NCI-H1436 treated with DMSO at 0.1 percent for 48 hours (cell line): Measurements from ENCODE around the gene STRA8.

Source experiments
- DNase-seq: peaks from one replicate; lab custom pipeline; 2025; lab: John Stamatoyannopoulos, UW

The STRA8 gene

DNA sequence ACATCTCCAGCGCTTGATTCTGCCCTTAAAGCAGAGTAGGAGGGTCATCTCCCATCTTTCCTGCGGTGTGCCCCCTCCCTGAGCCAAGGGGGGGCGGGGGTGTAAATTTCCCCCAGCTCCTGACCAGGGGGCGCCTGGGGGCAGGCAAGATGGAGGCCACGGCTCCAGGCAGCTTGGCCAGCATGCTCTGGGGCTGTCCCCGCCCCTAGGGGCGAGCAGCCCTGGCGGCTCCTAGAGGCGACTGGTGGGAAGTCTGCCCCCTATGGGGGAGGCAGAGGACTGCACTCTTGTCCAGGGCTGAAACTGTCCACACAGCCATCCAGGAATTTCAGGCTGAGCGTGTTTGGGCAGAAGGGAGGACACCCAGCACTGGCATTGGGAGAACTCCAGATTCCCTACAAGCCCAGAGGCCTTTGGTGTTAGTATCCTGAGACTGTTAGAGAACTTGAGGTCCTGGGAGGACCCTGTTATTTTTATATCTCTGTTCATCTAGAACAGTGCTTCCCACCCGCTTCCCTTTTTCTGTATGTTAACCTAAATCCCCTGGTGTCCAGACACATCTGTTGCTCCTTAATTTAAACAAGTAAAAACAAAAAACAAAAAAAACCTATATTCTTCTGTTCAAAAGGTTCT, 4.6 kb downstream of the STRA8 start:
- DNase-seq = no peak

DNA sequence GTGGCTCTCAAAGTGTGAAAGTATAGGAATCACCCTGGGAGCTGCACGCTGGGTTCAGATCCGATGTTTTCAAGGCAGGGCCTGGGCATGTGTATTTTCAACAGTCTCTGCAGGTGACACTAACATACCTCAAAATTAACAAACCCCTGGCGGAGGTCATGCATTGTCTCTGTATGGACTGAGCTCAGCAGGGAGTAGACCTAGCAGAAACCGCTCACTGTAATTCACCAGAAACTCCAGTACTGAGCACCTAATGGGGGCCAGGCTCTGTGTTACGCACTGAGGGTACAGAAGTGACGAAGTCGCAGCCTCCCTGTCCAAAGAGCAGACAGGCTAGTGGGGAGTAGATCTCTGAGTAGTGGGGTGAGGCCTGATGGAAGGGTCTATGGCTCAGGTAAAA, 5.6 kb downstream of the STRA8 start:
- DNase-seq = no peak

DNA sequence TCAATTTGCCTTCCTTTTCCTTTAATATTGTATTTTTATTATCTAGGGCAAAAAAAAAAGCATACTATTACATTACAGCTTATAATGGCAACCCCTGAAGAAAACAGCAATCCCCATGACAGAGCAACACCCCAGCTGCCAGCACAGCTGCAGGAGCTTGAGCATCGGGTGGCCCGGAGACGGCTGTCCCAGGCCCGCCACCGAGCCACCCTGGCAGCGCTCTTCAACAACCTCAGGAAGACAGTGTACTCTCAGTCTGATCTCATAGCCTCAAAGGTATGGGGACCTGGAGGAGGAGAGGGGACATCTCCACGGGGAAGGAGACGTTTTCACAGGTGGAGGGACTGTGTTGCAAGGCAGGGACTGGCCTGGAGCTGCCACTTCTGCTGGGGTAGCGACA, 6.8 kb downstream of the STRA8 start:
- DNase-seq = no peak

DNA sequence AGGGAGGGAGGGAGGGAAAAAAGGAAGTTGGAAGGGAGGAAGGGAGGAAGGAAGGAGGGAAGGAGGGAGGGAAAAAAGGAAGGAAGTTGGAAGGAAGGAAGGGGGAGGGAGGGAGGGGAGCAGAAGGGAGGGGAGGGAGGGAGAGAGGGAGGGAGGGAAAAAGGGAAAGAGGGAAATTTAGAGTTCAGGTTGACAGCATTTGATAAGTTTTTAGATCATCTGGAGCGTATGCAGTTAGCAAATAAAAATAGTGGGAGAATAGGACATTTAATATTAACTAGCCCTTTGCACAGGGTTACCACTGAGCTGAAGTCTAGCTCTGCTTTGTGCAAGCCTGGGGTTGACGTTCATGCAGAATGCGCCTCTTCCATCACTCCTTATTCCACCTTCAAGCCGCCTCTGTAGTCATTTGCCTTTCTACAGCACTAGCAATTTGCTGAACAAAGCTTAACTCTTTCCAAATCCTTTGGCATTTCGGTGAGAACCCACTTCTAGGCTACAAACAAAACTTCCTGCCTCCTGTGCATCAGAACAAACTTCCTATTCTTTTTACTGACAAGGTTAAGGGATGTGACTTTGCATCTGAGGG, 8.6 kb downstream of the STRA8 start:
- DNase-seq = no peak

DNA sequence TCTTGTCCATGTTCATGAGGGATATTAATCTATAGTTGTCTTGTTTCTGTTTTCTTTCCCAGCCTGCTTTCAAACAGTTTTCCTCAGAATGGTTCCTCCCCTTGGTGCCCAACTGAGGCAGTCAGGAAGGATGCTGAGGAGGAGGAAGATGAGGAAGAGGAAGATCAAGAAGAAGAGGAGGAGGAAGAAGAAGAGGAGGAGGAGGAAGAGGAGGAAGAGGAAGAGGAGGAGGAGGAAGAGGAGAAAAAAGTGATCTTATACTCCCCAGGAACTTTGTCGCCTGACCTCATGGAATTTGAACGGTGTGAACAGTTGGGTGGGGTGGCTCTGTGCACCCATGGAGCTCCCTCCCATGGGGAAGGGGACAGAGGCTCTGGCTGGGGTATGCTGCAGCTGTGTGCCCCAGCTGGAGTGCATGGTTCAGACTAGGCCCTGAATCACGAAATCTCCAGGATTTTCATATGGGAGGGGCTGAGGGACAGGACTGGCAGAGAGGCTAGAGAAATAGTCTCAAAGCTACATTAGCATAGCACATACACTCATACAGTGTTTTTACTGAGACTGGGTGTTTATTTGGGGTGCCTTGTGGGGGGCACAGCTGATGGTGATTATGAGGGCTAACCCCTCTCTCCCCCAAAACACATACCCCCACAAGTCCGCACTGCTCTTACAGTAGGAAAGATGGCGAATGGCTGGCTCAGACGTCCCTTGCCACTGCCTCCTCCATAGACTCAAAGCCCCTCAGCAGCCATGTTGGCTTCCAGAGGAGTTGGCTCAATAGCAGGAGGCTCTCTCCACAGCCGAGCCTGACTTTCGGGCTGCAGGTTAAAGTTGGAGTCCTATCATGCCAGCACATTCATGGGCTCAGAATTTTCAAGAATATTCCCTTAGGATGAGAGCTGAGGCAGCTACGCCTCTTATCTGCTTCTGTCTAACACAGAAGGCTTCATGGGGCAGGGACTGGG, 11.9 kb downstream of the STRA8 start:
- DNase-seq = no peak

DNA sequence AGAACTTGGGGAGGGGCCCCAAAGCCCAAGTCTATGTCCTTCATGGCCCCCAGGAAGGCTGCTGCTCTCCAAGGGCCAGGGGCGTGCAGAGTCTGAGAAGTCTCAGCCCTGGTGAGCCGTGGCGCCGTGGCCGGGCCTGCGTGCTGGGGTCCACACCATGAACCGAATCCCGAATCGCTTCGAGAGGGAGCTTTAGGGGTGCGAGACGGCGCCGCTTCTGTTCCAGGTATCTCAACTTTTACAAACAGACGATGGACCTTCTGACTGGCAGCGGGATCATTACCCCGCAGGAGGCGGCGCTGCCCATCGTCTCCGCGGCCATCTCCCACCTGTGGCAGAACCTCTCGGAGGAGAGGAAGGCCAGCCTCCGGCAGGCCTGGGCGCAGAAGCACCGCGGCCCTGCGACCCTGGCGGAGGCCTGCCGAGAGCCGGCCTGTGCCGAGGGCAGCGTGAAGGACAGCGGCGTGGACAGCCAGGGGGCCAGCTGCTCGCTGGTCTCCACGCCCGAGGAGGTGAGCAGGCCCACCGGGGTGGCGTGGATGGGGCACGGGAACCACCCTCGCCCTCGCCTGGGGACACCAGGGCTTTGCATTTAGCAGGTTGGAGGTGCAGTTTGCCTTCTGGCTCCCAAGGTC, 12.7 kb downstream of the STRA8 start:
- DNase-seq = no peak

DNA sequence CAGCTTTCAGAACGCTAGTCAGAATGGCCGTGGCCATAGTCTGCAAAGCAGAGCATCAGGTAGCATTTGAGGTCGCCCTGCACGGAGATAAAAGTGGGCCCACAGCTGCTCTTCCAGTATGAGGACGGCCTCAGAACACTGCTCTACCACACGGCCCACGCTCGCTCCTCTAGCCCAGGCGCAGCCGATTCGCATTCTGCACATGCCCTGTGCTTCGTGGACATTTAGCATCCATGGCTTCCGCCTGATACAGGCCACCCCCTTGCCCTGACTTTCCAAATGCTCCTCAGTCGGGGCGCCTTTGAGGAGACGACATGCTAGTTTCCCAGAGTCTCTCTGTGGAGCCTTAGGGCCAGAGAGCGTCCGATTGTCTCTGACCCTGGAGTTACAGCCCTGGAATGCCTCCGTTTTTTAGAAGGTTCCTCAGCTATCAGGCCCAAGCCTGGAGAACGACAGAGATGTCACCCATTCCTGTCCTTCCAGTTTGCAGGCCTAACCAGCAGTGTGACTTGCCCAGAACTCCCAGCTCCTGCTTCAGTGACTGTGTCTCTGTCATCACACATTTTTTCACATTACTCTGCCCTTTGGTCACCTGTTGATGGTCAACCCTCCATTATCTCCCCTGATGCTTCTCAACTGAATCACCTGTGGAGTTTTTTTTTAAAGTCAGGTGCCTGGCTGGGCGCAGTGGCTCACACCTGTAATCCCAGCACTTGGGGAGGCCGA, 14.3 kb downstream of the STRA8 start:
- no peak for DNase-seq

DNA sequence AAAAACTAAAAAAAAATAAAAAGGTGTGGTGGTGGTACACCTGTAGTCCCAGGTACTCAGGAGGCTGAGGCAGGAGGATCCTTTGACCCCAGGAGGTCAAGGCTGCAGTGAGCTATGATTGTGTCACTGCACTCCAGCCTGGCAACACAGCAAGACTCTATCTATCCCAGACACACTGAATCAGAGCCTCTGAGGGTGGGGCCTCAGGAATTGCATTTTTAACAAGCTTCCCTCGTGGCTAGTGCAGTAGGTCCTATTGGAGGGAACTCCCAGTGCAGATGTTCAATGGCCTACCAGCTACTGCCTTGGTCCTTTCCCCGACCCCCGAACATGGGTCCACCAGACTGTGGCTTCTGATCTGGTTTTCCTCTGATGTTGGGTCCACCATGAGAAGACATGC, 14.9 kb downstream of the STRA8 start:
- DNase-seq = no peak

DNA sequence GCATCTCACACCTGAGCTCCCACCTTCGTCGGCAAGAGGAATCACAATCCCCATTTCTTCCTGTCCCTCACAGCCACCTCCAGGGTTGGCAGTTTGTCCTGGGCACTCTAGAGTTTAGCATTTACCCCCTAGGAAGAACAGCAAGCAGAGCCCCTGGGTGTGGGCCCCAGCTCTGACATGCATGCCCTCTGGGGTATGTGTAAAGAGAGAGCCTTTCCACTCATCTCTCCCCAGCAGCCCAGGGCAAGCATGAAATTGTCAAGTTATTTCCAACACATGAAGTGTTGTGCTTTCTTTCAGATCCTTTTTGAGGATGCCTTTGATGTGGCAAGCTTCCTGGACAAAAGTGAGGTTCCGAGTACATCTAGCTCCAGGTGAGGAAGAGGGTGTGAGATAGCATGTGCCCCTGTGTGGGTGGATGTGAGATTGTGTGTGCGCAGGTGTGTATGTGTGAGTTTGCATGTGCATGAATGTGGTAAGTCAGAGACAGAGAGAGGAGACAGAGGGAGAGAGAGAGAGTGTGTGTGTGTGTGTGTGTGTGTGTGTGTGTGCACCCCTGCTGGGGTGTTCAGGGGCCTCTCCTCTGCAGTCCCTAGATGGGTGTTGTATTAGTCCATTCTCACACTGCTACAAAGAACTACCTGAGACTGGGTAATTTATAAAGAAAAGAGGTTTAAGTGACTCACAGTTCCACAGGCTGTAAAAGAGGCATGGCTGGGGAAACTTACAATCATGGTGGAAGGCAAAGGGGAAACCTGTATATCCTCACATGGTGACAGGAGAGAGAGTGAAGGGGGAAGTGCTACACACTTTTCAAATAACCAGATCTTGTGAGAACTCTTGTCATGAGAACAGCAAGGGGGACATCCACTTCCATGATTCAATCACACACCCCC, 18.1 kb downstream of the STRA8 start:
- DNase-seq = no peak

DNA sequence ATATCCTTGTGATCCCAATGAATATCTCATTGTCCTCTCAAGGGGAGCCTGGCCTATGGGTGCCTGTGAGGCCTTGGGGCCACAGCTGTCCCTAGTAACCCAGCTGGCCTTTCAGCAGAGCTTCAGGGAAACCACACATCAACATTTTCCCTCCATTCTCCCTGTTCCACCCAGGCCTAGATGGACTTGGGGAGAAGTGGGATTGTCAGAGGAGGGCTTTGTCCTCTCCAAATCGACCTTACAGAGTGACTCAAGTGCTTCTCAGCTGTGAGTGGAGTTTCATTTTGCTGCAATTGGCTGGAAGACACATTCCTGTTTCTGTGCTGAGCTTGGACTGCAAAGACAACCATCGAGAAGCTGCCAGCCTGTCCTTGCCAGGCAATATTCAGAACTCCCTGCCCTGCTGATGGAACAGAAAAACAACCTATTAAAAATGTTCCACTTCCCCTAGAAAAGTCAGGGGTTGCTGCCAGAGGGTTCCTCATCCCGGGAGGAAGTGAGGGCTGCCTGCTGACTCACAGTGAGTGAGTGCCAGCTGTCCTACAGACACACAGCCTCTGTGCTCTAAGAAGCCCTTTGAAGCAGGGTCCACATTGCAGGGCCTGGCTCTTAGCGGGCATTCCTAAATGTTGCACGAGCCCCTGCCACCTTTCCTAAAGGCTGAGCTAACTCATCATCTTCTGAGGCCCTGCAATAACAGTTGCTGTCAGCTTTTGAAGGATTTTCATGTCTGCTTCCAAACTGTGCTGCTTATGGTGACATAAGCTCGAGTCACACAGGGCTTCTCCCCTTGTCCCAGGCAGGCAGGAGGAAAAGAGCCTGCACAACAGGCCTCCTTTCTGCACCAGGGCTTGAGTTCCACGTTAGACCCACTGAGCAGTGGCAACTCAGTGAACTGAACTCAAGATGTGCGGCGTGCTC, 20.5 kb downstream of the STRA8 start:
- DNase-seq = no peak

DNA sequence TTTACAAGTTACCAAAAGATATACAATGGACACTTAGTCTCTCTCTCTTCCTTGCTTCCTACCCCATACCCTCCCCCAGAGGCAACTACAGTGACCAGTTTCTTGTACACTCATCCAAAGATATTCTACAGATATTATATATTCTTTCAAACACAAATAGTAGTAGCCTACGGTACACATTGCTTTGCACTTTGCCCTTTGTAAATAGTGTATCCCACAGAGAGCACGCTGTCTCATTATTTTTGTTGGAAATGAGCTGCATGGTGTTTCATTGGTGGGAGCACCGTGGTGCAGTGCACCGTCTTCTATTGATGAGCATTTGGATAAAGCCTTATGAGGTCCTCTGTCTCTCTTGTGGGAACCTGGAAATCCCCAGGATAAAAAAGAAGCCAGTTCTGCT, 24.2 kb downstream of the STRA8 start:
- no peak for DNase-seq

DNA sequence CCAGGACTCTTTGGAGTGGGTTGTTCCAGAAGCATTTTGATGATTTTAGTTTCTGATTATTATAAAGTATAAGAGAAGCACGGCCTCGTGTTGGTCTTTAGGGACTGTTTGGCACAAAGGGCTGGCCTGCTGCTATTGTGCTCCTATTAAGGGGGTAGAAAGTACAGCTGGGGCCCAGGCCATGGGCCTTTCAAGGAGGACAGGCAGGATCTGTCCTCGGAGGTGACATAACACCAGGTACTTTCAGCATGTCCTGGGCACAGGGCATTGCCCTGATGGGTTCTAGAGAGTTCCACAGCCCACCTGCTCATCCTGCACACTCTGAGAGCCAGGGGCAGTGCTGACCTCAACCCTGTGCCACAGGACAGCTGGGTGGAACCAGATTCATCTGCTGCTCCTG, 24.9 kb downstream of the STRA8 start:
- no peak for DNase-seq

DNA sequence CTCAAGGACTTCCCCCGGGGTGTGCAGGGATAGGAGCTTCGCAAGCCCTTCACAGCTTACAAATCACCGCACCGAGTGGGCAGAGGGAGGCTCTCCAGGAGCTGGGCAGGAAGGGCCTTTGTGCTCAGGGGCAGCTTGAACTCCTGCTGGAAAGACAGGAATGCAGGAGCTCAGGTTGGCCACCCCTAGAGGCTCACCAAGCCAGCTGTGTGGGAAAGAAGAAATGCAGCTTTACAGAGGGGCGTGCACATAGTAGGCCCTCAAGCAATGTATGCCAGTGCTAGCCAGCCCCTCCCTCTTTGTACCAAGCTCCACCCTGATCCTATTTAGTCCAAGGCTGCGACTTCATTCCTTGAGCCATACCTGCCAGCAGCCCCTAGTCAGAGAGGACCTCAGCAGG, 26.1 kb downstream of the STRA8 start:
- DNase-seq = no peak

DNA sequence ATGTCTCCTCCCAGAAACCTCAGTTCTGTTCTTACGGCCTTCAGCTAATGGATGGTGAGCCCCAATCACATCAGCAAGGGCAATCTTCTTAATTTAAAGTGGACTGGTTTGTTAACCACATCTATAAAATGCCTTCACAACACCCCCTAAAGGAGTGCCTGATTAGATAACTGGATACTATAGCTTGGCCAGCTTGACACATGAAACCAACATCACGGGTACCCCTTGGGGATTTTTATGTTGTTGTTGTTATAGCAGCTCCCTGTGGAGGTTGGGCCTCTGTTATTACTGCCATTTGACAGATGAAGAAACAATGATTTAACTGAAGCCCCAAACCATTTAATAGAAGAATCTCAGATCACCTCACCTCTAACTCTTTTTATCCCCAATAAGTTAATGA, 26.8 kb downstream of the STRA8 start:
- no peak for DNase-seq

DNA sequence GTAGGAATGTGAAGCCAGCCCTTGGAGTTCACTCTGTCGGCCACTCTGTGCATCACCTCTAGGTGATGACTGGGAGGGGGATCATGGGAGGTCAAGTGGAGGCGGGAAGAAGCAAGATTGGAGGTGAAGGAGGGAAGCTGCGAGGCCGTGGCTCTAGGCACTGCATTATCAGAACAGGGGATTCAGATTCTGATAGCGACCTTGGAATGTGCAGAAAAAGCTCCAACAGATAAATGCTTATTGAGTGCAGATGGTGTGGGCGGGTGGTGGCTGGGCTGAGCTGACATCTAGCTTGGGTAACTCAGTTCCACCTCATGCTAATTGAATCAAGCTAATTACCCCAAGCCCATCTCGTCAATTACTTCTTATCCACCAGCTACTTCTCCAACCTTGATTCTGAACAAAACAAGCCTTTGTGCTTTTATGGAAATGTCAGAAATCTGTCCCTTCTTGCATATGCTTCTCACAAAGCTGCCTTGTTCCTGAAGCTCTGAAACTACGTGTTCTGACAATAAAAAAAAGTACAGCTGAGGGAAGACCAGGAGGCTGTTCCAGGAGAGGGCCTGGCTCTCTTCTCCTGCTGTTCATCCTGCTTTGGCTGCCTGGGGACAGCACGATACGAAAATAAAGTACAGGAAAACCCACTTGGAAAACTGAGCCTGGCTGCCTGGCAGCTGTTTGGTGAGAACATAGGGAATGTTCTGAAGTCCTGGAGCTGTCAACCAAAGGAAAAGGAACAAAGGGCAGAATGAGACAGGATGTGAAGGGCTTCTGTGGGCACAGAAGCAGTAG, 27.5 kb downstream of the STRA8 start:
- no peak for DNase-seq

DNA sequence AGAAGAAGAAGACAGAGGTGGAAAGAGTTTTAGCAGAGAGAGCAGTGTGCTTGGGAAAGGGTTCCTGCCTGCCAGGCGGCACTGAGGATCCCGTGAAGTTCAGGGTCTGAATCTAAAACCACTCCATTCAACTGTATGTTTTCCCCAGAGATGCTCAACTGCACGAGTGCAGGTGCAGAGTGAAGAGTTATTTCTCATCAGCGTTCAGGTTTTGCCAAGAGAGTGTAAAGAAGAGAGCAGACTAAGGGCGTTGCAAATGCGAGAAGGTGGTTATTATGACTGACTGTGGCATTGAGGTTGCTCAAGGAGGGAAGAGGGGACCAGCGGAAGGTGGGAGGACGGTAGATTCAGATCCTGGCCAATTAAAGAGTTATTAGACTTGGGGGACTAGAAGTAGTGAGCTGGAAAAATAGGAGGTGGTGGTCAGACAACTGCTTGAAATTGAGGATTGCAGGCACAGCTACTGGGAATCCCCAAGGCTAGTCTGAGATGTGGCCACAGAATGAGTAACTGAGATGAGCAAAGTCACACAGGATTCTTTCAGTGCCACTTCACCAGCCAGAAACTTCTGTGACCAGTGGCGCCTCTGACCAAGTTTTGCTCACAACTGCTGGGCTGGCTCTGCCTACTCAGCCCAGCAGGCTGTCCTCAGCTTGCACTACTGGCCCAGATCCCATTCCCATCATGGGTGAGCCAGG, 29.1 kb downstream of the STRA8 start:
- no peak for DNase-seq

DNA sequence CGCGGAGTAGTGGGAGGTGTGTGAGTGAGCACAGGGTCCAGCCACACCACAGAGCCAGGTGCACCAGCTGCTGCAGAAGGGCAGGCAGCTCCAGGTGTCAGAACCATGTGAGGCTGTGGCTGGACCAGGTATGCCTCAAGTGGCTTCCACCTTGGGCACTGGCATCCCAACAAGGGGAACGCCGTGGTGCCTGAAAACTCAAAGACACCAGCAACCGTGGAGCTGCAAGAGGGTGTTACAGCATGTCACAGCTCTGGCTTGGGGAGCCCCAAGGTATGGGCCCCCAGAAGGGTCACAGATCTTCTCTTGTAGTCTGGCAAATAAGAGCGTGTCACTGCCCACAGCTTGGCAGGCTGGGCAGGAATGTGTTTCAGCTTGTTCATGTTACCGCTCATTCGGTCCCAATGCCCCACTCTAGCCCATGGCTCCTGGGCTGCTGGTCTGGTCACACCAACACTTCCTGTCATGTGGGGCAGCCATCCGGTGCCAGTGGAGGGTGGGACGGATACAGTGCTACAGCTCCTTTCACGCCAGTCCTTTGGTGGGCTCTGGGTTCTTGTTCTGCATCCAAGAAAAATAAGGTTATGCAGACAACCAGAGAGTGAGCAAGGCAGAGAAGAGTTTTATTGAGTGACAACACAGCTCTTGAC, 29.8 kb downstream of the STRA8 start:
- DNase-seq = no peak

DNA sequence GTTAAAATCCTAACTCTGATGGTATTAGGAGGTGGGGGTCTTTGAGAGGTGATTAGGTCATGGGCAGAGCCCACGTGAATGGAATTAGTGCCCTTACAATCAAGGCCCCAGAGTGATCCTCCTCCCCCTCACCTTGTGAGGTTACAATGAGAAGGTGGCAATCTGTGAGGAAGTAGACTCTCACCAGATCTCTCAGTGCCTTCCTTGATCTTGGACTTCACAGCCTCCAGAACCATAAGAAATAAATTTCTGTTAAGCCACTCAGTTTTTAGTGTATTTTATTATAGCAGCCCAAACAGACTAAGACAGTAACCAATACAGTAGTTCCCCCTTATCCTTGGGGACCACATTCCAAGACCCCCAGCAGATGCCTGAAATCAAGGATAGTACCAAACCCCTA, 32.0 kb downstream of the STRA8 start:
- DNase-seq = no peak
